CMK (cell line): ENCODE results near the gene EXD3.
"Not testable (repeated sequence)": the region's sequence is repeated elsewhere in the genome, so short reads cannot be mapped to it uniquely, and the experiment has no call there.

ENCODE experiments used
- DNase-seq: peaks from one replicate; pipeline ENCODE4 v3.0.0-alpha.2; 2010; ENCODE audit warnings: low read depth

EXD3 gene

GRCh38 chr9:137272241-137273094, 150.5 kb downstream of the EXD3 start:
- DNase-seq, result no peak

- DNase-seq, result no peak
Measured at GRCh38 chr9:137271696-137272076, 151.3 kb downstream of the EXD3 start.

DNA sequence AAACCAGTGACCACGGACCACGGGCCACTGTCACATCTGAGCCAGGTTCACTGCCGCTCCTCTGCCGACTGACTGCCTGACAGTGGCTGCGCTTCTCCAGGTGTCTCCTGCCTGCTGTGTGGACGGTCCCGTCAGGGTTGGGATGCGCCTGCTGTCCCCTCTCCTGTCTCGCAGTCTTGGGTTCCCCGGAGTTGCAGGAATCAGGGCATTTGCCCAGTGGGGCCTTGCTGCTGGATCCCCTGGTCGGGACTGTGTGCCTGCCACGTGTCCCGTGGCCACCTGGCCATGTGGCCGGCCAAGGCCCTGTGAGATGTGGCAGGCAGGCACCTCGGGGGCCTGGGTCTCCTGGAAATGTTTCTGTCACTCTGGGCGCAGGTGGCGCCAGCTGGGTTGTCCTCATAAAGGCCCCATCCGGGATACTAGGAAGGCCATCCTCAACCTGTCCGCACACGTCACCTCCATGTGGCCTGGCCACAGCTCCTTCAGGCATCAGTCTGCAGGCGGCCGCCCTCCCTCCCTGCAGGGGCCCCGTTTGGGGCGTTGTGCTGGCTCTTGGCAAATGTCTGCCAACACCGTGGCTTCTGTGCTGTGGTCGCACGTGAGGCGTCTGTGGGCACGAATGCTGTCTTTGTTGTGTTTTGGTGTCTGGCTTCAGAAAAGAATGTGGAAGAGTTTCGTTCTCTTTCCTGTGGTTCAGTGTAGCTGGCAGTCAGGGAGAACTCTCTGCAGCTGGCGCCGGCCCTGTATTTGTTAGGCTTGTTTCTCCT, 151.8 kb downstream of the EXD3 start:
- no peak for DNase-seq

DNA sequence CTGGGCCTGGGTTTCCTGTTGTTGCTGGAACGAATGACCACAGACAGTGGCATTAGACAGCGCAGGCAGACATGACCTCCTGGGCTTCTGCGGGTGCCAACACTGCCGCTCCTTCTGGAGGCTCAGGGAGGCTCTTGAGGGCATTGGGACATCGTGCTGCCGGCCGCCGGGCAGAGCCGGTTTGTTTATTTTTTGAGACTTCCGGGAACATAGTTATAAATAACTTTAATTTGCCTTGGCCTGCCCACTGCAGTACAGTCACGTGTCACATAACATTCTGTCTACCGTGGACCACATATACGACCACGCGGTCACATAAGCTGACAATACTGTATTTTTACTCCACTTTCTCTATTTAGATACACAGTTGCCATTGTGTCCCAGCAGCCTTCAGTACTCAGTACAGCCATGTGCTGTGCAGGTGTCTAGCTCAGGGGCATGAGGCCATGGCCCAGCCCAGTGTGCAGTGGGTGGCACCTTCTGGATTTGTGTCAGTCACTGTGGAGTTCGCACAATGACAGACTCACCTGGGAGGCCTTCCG, 153.7 kb downstream of the EXD3 start:
- DNase-seq, result no peak

DNA sequence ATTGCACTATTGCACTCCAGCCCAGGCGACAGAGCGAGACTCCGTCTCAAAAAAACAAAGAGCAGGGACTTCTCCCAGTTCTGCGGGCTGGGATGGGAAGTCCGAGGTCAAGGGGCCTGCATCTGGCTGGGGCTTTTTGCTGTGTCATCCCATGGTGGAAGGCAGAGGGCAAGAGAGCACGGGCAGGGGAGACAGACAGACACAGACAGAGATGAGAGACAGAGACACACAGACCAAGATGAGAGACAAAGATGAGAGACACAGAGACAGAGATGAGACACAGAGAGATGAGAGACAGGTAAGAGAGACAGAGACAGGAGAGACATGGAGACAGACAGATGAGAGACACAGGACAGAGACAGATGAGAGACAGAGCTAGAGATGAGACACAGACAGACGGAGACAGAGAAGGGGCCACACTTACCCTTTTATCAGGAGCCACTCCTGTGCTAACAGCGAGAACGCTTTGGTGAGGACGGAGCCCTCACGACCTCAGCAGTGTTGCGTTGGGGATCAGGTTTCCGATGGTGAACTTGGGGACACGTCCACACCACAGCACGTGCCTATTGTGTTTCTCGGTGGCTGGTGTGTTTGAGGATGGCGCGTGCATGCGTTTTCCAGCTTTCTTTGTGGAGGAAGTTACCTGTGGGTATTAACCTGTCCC, 154.3 kb downstream of the EXD3 start:
- no peak for DNase-seq

DNA sequence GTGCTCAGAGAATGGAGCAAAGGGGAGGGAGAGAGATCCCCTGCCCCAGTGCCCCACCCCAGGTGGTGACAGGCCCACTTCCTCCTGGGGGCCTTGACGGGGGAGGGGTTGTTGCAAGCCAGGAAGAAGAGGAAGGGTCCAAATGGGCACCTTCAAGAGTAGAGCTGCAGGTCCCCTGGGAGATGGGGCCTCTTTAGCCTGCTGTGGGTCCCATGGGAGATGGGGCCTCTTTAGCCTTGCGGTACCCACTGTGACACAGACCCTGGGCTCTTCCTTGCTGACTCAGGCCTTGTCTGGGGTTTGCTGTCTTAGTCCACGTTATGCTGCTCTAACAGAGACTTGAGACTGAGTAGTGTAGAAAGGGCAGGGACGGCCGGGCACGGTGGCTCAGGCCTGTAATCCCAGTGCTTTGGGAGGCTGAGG, 155.0 kb downstream of the EXD3 start:
- DNase-seq, result no peak

DNA sequence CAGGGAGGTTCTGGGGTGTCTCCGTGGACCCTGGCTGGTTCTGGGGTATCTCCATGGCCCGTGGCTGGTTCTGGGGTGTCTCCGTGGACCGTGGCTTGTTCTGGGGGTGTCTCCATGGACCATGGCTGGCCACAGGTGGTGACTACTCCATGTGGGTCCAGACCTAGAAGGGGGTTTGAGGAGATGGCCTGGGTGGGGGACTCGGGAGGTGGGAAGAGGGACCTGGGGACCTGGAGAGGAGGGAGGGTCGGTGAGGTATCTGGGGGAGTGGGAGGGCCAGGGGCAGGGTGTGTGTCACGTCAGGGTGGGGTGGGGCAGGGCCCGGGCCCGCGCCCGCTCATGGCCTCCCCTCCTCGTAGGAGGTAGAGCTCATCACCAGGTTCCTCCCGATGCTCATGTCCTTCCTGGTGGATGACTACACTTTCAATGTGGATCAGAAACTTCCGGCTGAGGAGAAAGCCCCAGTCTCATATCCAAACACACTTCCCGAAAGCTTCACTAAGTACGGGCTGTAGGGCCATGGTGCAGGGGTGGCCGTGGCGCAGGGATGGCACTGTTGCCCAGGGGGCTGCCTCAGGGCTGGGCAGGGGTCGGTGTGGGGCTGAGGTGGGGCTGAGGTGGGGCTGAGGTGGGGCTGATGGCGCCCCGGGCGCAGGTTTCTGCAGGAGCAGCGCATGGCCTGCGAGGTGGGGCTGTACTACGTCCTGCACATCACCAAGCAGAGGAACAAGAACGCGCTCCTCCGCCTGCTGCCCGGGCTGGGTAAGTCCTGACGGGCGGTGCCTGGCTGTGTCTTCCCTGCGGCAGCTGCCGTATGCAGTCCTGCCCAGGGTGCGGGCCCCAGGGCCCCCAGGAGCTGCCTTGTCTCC, 156.1 kb downstream of the EXD3 start:
- DNase-seq, result no peak

- DNase-seq, result no peak
Measured at GRCh38 chr9:137266162-137266527, 156.8 kb downstream of the EXD3 start.

- no peak for DNase-seq
Measured at GRCh38 chr9:137265496-137266161, 157.3 kb downstream of the EXD3 start.

DNA sequence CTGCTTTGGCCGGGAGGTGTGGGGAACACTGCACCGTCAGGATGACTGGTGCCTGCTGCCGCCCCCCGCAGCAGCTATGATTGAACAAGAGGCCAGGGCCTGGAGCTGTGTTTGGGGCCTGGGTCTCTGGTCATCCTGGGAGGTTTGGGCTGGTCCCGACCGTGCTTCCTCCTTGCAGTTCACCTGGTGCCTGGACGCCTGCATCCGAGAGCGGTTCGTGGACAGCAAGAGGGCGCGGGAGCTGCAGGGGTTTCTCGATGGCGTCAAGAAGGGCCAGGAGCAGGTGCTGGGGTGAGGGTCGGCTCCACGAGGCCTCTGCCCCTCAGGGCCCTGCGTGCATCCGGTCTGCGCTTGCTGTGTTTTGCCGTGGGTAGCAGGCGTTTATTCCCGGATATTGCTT, 158.9 kb downstream of the EXD3 start:
- no peak for DNase-seq

DNA sequence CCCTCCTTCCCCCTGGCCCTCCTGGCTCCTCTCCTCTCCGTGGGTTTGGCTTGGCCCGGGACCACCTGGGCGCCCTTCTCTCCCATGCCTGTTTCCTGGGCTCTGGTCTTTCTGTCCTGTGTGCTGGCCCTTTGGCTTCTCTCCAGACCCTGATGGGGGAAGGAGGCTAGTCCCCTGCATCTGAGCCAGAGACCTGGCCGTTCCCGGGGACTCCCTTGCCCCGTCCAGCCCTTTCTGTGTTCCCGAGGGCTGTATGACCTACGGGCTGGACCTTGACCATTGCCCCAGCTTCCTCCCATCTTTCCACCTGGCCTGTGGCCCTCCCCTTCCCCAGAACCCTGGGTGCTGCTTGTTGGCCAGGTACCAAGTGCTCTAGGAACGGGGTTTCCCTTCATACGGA, 159.5 kb downstream of the EXD3 start:
- DNase-seq, result no peak

DNA sequence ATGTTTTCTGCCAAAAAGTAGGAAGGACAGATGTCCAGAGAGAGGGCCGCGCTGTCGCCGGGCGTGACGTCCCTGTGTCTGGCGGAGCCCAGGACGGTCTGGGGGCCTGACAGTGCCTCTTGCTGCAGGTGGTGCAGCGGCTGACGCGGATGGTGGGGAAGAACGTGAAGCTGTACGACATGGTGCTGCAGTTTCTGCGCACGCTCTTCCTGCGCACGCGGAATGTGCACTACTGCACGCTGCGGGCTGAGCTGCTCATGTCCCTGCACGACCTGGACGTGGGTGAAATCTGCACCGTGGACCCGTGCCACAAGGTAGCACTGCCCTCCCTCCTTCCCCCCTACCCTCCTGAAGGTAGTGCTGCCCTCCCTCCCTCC, 160.1 kb downstream of the EXD3 start:
- DNase-seq, result no peak

DNA sequence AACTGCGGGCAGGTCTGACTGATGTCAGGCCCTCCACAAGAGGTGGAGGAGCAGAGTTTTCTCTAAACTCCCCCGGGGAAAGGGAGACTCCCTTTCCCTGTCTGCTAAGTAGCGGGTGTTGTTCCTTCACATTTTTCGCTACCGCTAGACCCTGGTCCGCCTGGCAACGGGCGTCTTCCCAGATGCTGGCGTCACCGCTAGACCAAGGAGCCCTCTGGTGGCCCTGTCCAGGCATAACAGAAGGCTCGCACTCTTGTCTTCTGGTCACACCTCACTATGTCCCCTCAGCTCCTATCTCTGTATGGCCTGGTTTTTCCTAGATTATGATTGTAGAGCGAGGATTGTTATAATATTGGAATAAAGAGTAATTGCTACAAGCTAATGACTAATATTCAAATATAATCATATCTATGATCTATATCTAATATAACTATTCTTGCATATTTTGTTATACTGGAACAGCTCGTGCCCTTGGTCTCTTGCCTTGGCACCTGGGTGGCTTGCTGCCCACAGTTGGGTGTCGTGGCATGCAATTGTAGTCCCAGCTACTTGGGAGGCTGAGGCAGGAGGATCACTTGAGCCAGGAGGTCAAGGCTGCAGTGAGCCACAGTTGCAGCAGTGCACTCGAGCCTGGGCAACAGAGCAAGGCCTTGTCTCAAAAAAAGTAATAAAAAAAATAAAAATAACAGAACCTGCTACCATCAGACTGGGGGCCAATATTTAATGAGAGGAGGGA, 160.6 kb downstream of the EXD3 start:
- not testable (repeated sequence) for DNase-seq
